ENCODE data around the gene IER2. TPM values are rescaled to one million over a fixed set of nuclear protein-coding genes. Genes with fewer than 3 reads are reported as not detected.
"Not testable (repeated sequence)": the region's sequence is repeated elsewhere in the genome, so short reads cannot be mapped to it uniquely, and the experiment has no call there.

Gene IER2
- total and polyA plus RNA-seq, 4 donors = 12.6 to 56.2 (median 31.8) TPM

DNA sequence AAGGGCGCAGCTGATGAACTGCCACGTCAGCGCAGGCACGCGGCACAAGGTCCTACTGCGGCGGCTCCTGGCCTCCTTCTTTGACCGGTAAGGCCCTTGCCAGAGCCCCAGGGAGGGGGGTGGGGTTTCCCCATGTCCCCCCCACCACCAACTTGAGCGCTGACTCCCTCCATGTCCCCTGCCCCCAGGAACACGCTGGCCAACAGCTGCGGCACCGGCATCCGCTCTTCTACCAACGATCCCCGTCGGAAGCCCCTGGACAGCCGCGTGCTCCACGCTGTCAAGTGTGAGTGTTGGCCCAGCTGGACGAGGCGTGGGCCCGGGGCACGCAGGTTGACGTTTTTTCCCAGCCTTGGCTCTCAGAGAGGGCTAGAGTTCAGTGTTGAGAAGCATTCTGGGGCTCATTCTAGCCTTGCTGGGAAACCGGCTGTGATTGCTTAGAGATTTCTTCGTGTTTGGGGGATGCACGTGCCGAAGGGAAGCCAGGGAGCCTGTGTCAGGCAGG, 12.9 kb upstream of the IER2 start:
- no peaks in the 10 kb centered on the region for H3K27me3 ChIP-seq (ENCODE audit: control insufficient read depth, insufficient read depth, low read length)
- H3K36me3 ChIP-seq (ENCODE audit: control insufficient read depth, insufficient read depth, low read length) = peaks cover 73% of the 10 kb centered on the region
- H3K9me3 ChIP-seq (ENCODE audit: control insufficient read depth, insufficient read depth, low read length) = no peaks in the 10 kb centered on the region
- H3K4me1 ChIP-seq (ENCODE audit: control insufficient read depth, insufficient read depth, low read length) = no peaks in the 10 kb centered on the region
- no peak overlapping the region for H3K27ac ChIP-seq (ENCODE audit: low read depth, low read length)
- H3K4me3 ChIP-seq (ENCODE audit: low read depth, low read length) = no peak overlapping the region
- no peak for DNase-seq (ENCODE audit: low read depth in 4 of 6, low spot score in 6 of 6)
- 91% methylated on average over 20 of the region's 28 CpGs for WGBS (ENCODE audit: insufficient coverage)

GRCh38 chr19:13138171-13138915, 11.9 kb upstream of the IER2 start:
- Histone ChIP-seq H3K27me3 (ENCODE audit: control insufficient read depth, insufficient read depth, low read length) (no peaks in the 10 kb centered on the region), H3K4me1 (ENCODE audit: control insufficient read depth, insufficient read depth, low read length) (no peaks in the 10 kb centered on the region), H3K4me3 (ENCODE audit: low read depth, low read length) (no peak overlapping the region), H3K27ac (ENCODE audit: low read depth, low read length) (no peak overlapping the region), H3K9me3 (ENCODE audit: control insufficient read depth, insufficient read depth, low read length) (no peaks in the 10 kb centered on the region), H3K36me3 (ENCODE audit: control insufficient read depth, insufficient read depth, low read length) (peaks cover 77% of the 10 kb centered on the region)
- WGBS (ENCODE audit: insufficient coverage) = 91% methylated on average over 35 of the region's 40 CpGs
- no peak for DNase-seq (ENCODE audit: low read depth in 4 of 6, low spot score in 6 of 6)

GRCh38 chr19:13138916-13139198, 11.4 kb upstream of the IER2 start:
- Histone ChIP-seq H3K9me3 (ENCODE audit: control insufficient read depth, insufficient read depth, low read length) (no peaks in the 10 kb centered on the region), H3K27me3 (ENCODE audit: control insufficient read depth, insufficient read depth, low read length) (no peaks in the 10 kb centered on the region), H3K4me1 (ENCODE audit: control insufficient read depth, insufficient read depth, low read length) (no peaks in the 10 kb centered on the region), H3K27ac (ENCODE audit: low read depth, low read length) (no peak overlapping the region), H3K36me3 (ENCODE audit: control insufficient read depth, insufficient read depth, low read length) (peaks cover 77% of the 10 kb centered on the region), H3K4me3 (ENCODE audit: low read depth, low read length) (no peak overlapping the region)
- DNase-seq (ENCODE audit: low read depth in 4 of 6, low spot score in 6 of 6) = no peak
- 75% methylated on average over 9 of the region's 10 CpGs for WGBS (ENCODE audit: insufficient coverage)

- Histone ChIP-seq H3K9me3 (ENCODE audit: control insufficient read depth, insufficient read depth, low read length) (no peaks in the 10 kb centered on the region), H3K4me3 (ENCODE audit: low read depth, low read length) (no peak overlapping the region), H3K27ac (ENCODE audit: low read depth, low read length) (no peak overlapping the region), H3K4me1 (ENCODE audit: control insufficient read depth, insufficient read depth, low read length) (no peaks in the 10 kb centered on the region), H3K27me3 (ENCODE audit: control insufficient read depth, insufficient read depth, low read length) (no peaks in the 10 kb centered on the region), H3K36me3 (ENCODE audit: control insufficient read depth, insufficient read depth, low read length) (peaks cover 79% of the 10 kb centered on the region)
- no peak for DNase-seq (ENCODE audit: low read depth in 4 of 6, low spot score in 6 of 6)
- WGBS (ENCODE audit: insufficient coverage) = no CpG with 5 or more reads among the region's 11 CpGs
These were observed 10.4 kb upstream of the IER2 start for GRCh38 chr19:13139633-13140311.

- Histone ChIP-seq H3K36me3 (ENCODE audit: control insufficient read depth, insufficient read depth, low read length) (peaks cover 36% of the 10 kb centered on the region), H3K4me1 (ENCODE audit: control insufficient read depth, insufficient read depth, low read length) (peaks cover 26% of the 10 kb centered on the region), H3K27ac (ENCODE audit: low read depth, low read length) (no peak overlapping the region), H3K9me3 (ENCODE audit: control insufficient read depth, insufficient read depth, low read length) (no peaks in the 10 kb centered on the region), H3K4me3 (ENCODE audit: low read depth, low read length) (no peak overlapping the region), H3K27me3 (ENCODE audit: control insufficient read depth, insufficient read depth, low read length) (no peaks in the 10 kb centered on the region)
- DNase-seq (ENCODE audit: low read depth in 4 of 6, low spot score in 6 of 6) = no peak
- WGBS (ENCODE audit: insufficient coverage) = 72% methylated on average over 3 of the region's 16 CpGs
These were observed 3.2 kb upstream of the IER2 start for GRCh38 chr19:13146763-13147563.

GRCh38 chr19:13149173-13149627, 1.0 kb upstream of the IER2 start:
- Histone ChIP-seq H3K36me3 (ENCODE audit: control insufficient read depth, insufficient read depth, low read length) (peaks cover 33% of the 10 kb centered on the region), H3K4me1 (ENCODE audit: control insufficient read depth, insufficient read depth, low read length) (peaks cover 43% of the 10 kb centered on the region), H3K4me3 (ENCODE audit: low read depth, low read length) (peak overlapping the region; percentile 90), H3K27ac (ENCODE audit: low read depth, low read length) (peak overlapping the region; percentile 98)
- not testable (repeated sequence) for DNase-seq (ENCODE audit: low read depth in 4 of 6, low spot score in 6 of 6); H3K9me3 ChIP-seq (ENCODE audit: control insufficient read depth, insufficient read depth, low read length); H3K27me3 ChIP-seq (ENCODE audit: control insufficient read depth, insufficient read depth, low read length)
- 43% methylated on average over 12 of the region's 17 CpGs for WGBS (ENCODE audit: insufficient coverage)

GRCh38 chr19:13149628-13150186, 504 bp upstream of the IER2 start:
- under 1% methylated on average over 41 of the region's 46 CpGs for WGBS (ENCODE audit: insufficient coverage)
- Histone ChIP-seq H3K9me3 (ENCODE audit: control insufficient read depth, insufficient read depth, low read length) (no peaks in the 10 kb centered on the region), H3K4me3 (ENCODE audit: low read depth, low read length) (peak overlapping the region; percentile 90), H3K36me3 (ENCODE audit: control insufficient read depth, insufficient read depth, low read length) (peaks cover 29% of the 10 kb centered on the region), H3K4me1 (ENCODE audit: control insufficient read depth, insufficient read depth, low read length) (peaks cover 48% of the 10 kb centered on the region), H3K27me3 (ENCODE audit: control insufficient read depth, insufficient read depth, low read length) (peaks cover 3% of the 10 kb centered on the region), H3K27ac (ENCODE audit: low read depth, low read length) (peak overlapping the region; percentile 98)
- peak in 2 of 6 donors; percentile 73 to 75 for DNase-seq (ENCODE audit: low read depth in 4 of 6, low spot score in 6 of 6)

- Histone ChIP-seq H3K4me3 (ENCODE audit: low read depth, low read length) (peak overlapping the region; percentile 90), H3K27ac (ENCODE audit: low read depth, low read length) (peak overlapping the region; percentile 98), H3K27me3 (ENCODE audit: control insufficient read depth, insufficient read depth, low read length) (peaks cover 3% of the 10 kb centered on the region), H3K4me1 (ENCODE audit: control insufficient read depth, insufficient read depth, low read length) (peaks cover 62% of the 10 kb centered on the region), H3K36me3 (ENCODE audit: control insufficient read depth, insufficient read depth, low read length) (peaks cover 17% of the 10 kb centered on the region), H3K9me3 (ENCODE audit: control insufficient read depth, insufficient read depth, low read length) (no peaks in the 10 kb centered on the region)
- DNase-seq (ENCODE audit: low read depth in 4 of 6, low spot score in 6 of 6) = peak in 2 of 6 donors; percentile 33 to 59
- WGBS (ENCODE audit: insufficient coverage) = 0% methylated on average over 33 of the region's 34 CpGs
These were observed 857 bp downstream of the IER2 start for GRCh38 chr19:13150931-13151604.

Data from spinal cord (tissue), 10 donors.